DMS 273 treated with DMSO at 0.1 percent for 48 hours (cell line): ENCODE data around the gene PWWP2B.

Experiments used
- DNase-seq: peaks from one replicate; lab custom pipeline; 2025; lab: John Stamatoyannopoulos, UW

The PWWP2B gene

GRCh38 chr10:132420469-132420980, 23.5 kb downstream of the PWWP2B start:
- DNase-seq = no peak

- DNase-seq = no peak
Measured at GRCh38 chr10:132420981-132421846, 24.2 kb downstream of the PWWP2B start.

GRCh38 chr10:132421847-132422751, 25.1 kb downstream of the PWWP2B start:
- peak; percentile 12 for DNase-seq

GRCh38 chr10:132422903-132423825, 26.2 kb downstream of the PWWP2B start:
- DNase-seq = peak; percentile 63

GRCh38 chr10:132423966-132424861, 27.2 kb downstream of the PWWP2B start:
- DNase-seq = no peak

- no peak for DNase-seq
Measured at GRCh38 chr10:132425029-132425756, 28.2 kb downstream of the PWWP2B start.

GRCh38 chr10:132425757-132426155, 28.8 kb downstream of the PWWP2B start:
- no peak for DNase-seq

- no peak for DNase-seq
Measured at GRCh38 chr10:132427006-132427771, 30.2 kb downstream of the PWWP2B start.

GRCh38 chr10:132427939-132428367, 31.0 kb downstream of the PWWP2B start:
- DNase-seq = no peak

- no peak for DNase-seq
Measured at GRCh38 chr10:132428486-132428995, 31.5 kb downstream of the PWWP2B start.

- no peak for DNase-seq
Measured at GRCh38 chr10:132429281-132430230, 32.6 kb downstream of the PWWP2B start.

GRCh38 chr10:132430231-132430743, 33.3 kb downstream of the PWWP2B start:
- DNase-seq = no peak

GRCh38 chr10:132430861-132431271, 33.9 kb downstream of the PWWP2B start:
- DNase-seq = no peak

GRCh38 chr10:132431537-132432175, 34.7 kb downstream of the PWWP2B start:
- no peak for DNase-seq

- no peak for DNase-seq
Measured at GRCh38 chr10:132432176-132432540, 35.2 kb downstream of the PWWP2B start.

GRCh38 chr10:132433671-132434340, 36.8 kb downstream of the PWWP2B start:
- DNase-seq = no peak
